GM18870 (cell line): ENCODE results near the gene BCL6B.

Experiments used
- ATAC-seq: cut with Tn5 transposase; IDR thresholded peaks from one replicate; pipeline ENCODE4 v1.9.1; 2021; ENCODE audit warnings: moderate library complexity; ENCODE audit not compliant: unreplicated experiment

Gene BCL6B

GRCh38 chr17:7007143-7007542 lies 15.7 kb upstream of the BCL6B start:
- ATAC-seq = no peak

GRCh38 chr17:7010523-7010922 lies 12.3 kb upstream of the BCL6B start:
- no peak for ATAC-seq

- no peak for ATAC-seq
These were observed 11.4 kb upstream of the BCL6B start for GRCh38 chr17:7011415-7011814.

GRCh38 chr17:7011942-7012254 lies 11.0 kb upstream of the BCL6B start:
- no peak for ATAC-seq

- peak; percentile 64 for ATAC-seq
These were observed 8.4 kb upstream of the BCL6B start for GRCh38 chr17:7014261-7014994.

- ATAC-seq = peak; percentile 25
These were observed 7.6 kb upstream of the BCL6B start for GRCh38 chr17:7014995-7015958.

- ATAC-seq = no peak
These were observed 6.4 kb upstream of the BCL6B start for GRCh38 chr17:7016418-7016817.

GRCh38 chr17:7016886-7017826 lies 5.7 kb upstream of the BCL6B start:
- ATAC-seq = no peak

- ATAC-seq = no peak
These were observed 5.0 kb upstream of the BCL6B start for GRCh38 chr17:7017827-7018200.

GRCh38 chr17:7018331-7018964 lies 4.4 kb upstream of the BCL6B start:
- ATAC-seq = no peak

- no peak for ATAC-seq
These were observed 3.5 kb upstream of the BCL6B start for GRCh38 chr17:7019367-7019766.

GRCh38 chr17:7019839-7020519 lies 2.9 kb upstream of the BCL6B start:
- no peak for ATAC-seq

- no peak for ATAC-seq
These were observed 1.8 kb upstream of the BCL6B start for GRCh38 chr17:7020894-7021664.

- no peak for ATAC-seq
These were observed 664 bp upstream of the BCL6B start for GRCh38 chr17:7021993-7022778.

GRCh38 chr17:7023576-7024401 lies 939 bp downstream of the BCL6B start:
- no peak for ATAC-seq

GRCh38 chr17:7024402-7024785 lies 1.5 kb downstream of the BCL6B start:
- ATAC-seq = no peak

- no peak for ATAC-seq
These were observed 2.4 kb downstream of the BCL6B start for GRCh38 chr17:7025245-7025644.
